Measurements from ENCODE around the gene GNL2.

The GNL2 gene

GRCh38 chr1:37595440-37596181 is at the start of gene GNL2:
Gene GNL2 (minus strand): TSS chr1:37595937. CDS start chr1:37595822, 115 bp downstream.
- in situ Hi-C loops (cut with MboI; ENCODE audit: low sequenced_read_pairs) = loop anchor here (25.0 kb wide), 1 partner anchor 392 kb away; the partner anchor contains the start of gene SF3A3

DNA sequence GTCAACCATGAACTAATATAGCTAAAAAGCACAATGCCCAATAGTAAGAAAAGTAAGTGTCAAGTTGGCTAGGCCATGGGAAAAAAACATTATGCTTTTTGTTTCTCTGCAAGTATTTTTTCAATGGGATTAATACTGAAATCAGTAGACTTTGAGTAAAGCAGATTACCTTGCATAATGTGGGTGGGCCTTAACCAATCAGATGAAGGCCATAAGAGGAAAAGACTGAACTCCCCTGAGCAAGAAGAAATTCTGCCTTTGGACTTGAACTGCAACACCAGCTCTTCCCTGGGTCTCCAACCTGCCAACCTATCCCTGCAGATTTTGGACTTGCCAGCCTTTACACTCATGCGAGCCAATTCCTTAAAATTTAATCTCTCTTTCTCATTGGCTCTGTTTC is 45.3 kb upstream of the GNL2 start:
- in situ Hi-C loops (cut with MboI; ENCODE audit: low sequenced_read_pairs) = no loop called here

GRCh38 chr1:37636435-37636834 is 40.7 kb upstream of the GNL2 start:
- in situ Hi-C loops (cut with MboI; ENCODE audit: low sequenced_read_pairs) = no loop called here

DNA sequence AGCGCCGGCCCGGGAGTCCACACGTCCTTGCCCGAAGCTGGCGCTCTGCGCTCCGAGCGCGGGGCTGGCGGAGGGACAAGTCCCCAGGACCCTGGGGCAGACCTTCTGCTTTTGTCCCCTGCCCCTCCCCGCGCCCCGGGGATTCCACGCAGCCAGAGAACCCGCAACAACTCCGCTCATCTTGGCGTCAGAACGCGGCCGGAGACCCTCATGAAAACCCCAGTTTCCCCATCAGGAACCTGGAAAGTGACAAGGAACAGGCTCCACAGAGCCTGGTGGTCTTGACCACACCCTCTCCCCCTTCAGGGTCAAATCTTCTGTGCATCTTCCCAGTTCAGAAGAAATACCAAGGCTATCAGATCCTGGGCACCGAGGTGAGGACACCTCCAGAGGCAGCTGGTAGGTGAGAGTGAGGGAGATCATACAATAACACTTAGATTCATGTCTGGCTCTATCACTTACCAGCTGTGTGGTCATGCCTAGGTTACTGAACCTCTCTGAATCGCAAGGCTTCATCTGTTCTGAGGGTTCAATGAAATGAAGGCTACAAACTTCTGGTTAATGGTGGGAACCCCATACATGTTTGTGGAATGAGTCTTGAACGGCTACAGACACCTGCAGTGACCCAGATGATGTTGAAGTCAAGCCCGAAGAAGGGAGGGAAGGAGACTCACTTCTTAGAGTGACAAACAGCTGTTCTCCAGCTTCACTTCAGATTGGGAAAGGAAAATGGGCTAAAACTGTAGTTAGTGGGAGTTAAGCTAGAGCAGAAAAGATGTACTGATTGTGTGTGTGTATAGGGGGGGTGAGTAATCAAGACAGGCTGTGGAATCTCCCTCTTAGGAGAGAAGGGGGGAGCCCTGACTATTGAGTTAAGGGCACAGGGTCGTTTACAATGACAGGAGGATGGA is 39.5 kb upstream of the GNL2 start:
- in situ Hi-C loops (cut with MboI; ENCODE audit: low sequenced_read_pairs) = no loop called here

GRCh38 chr1:37634244-37634991 is 38.7 kb upstream of the GNL2 start, which contains the start of gene RSPO1:
Gene RSPO1 (minus strand): TSS chr1:37634892. CDS start chr1:37629661, 5,231 bp downstream.
- in situ Hi-C loops (cut with MboI; ENCODE audit: low sequenced_read_pairs) = no loop called here

DNA sequence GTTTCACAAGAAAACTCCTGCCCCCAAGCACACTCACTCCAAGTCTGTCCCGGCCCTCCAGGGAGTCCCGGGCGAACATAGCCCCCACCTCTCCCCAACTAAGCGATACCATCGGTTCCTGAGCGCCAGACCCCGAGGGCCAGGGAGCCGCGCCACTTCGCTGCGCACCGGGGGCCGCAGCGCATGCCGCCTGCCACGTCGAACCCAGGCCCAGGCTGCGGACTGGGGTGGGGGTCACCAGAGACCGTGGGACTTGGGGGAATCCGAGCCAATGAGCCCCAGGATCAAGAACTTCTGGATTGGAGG is 38.2 kb upstream of the GNL2 start:
- in situ Hi-C loops (cut with MboI; ENCODE audit: low sequenced_read_pairs) = no loop called here

DNA sequence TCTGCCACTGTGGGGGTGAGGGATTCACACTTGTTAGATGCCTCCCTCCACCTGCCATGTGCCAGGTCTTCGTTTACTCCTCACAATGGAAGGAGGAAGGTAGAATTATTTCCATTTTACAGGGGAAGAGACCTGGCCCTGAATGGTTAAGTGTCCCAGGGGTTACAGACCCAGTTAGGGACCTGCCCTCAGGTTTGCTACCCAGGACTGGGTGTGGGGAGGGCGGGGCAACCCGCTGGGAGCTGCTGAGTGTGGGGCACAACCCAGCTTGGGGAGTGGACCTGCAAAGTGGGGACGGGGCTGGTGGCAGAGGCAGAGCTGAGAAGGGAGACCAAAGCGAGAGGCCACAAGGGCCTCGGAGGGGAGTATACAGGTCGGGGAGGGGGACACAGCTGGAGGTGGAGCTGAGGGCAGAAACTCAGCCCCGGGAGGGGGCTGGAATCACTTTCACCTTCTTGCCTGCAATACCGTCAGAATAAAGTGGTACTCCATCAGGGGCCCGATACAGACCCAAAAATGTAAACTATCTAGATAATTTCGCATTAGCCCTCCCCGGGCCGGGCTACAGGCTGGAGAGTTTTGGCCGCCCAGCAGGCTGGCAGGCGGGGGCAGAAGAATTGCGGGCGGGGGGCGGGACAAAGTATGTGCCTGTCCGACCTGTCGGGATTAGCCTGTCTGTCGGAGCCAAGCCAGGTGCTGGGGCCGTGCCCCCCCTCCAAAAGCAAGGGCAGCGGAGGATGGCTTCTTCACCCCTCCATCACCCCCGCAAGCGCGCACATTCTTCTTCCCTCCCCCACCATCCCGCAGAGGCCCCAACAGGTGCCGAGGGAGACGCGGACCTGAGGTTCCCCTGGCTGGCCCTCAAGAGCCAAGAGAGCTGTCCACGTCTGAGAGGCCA is 37.6 kb upstream of the GNL2 start:
- in situ Hi-C loops (cut with MboI; ENCODE audit: low sequenced_read_pairs) = no loop called here

DNA sequence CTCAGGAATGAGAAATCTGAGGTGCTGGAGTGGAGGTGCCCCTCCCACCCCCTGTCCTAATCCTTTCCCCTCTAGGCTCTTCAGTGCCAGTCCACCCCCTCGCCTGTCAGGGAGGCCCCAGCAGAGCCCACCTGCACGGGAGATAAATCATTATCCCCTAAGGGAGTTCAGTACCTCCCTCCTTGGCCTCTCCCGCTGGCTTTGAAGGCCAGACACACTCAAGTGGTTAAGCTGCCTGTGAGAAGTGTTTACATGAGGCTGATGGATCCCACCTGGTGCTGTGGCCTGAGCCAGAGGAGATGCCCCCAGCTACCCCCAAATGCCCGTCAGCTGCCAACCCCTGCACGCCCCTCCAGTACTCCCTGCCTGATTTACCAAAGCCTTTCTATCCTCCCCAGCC is 35.3 kb upstream of the GNL2 start:
- in situ Hi-C loops (cut with MboI; ENCODE audit: low sequenced_read_pairs) = no loop called here

GRCh38 chr1:37630426-37631028 is 34.8 kb upstream of the GNL2 start:
- in situ Hi-C loops (cut with MboI; ENCODE audit: low sequenced_read_pairs) = no loop called here

- in situ Hi-C loops (cut with MboI; ENCODE audit: low sequenced_read_pairs) = no loop called here
Measured at GRCh38 chr1:37629726-37630425, 34.1 kb upstream of the GNL2 start.

- in situ Hi-C loops (cut with MboI; ENCODE audit: low sequenced_read_pairs) = no loop called here
Measured at GRCh38 chr1:37629008-37629407, 33.3 kb upstream of the GNL2 start.

GRCh38 chr1:37628026-37628556 is 32.4 kb upstream of the GNL2 start:
- in situ Hi-C loops (cut with MboI; ENCODE audit: low sequenced_read_pairs) = no loop called here

GRCh38 chr1:37622131-37622530 is 26.4 kb upstream of the GNL2 start:
- in situ Hi-C loops (cut with MboI; ENCODE audit: low sequenced_read_pairs) = no loop called here

DNA sequence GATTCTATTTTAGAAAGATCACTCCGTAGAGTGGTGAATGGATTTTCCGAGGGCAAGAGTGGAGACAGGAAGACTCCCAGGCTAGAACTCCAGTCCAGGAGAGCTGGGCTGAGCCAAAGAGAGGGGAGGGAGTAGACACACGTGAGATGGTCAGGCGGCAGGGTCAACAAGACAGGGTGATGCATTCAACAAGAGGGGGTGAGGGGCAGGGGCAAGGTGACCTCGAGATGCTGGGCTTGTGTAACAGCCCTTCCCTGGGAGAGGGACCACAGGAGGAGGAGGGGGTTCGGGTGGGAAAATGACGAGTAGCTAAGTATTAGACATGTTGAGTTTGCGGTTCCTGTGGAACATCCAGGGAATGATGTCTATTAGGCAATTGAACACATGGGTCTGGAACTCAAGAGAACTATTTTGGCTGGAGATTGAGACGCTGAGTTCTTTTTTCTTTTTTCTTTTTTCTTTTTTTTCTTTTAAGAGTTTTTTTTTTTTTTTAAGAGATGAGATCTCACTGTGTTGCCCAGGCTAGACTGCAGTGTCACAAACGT is 25.7 kb upstream of the GNL2 start:
- in situ Hi-C loops (cut with MboI; ENCODE audit: low sequenced_read_pairs) = no loop called here

GRCh38 chr1:37620707-37621106 is 25.0 kb upstream of the GNL2 start:
- in situ Hi-C loops (cut with MboI; ENCODE audit: low sequenced_read_pairs) = no loop called here

DNA sequence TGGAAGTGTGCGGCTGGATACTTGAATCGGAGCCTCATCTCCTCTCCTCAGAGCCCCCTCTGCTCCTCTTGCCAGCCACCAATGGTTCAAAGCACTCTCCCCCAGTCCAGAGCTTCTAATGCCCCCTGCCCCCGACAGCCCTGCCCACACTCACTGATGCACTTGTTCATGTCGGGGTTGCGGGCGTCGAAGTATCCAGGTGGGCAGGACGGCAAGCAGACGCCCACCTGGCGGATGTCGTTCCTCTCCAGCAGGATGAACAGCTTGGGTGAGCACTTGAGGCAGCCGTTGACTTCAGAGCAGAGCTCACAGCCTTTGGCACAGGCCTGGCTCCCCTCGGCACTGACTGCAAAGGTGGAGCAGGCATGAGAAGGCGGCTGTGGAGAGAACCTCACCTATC is 20.6 kb upstream of the GNL2 start:
- in situ Hi-C loops (cut with MboI; ENCODE audit: low sequenced_read_pairs) = no loop called here

- in situ Hi-C loops (cut with MboI; ENCODE audit: low sequenced_read_pairs) = no loop called here
Measured at GRCh38 chr1:37614105-37614504, 18.4 kb upstream of the GNL2 start.

GRCh38 chr1:37612186-37612585 is 16.4 kb upstream of the GNL2 start:
- in situ Hi-C loops (cut with MboI; ENCODE audit: low sequenced_read_pairs) = no loop called here

- in situ Hi-C loops (cut with MboI; ENCODE audit: low sequenced_read_pairs) = no loop called here
Measured at GRCh38 chr1:37609994-37610393, 14.3 kb upstream of the GNL2 start.
